ENCODE results near the gene TNF. TPM values are rescaled to one million over a fixed set of nuclear protein-coding genes. Genes with fewer than 3 reads are reported as not detected.

TNF gene
- total and polyA plus RNA-seq, 2 donors (not counting 1 experiment from before 2014, with no cell fraction given): not detected

DNA sequence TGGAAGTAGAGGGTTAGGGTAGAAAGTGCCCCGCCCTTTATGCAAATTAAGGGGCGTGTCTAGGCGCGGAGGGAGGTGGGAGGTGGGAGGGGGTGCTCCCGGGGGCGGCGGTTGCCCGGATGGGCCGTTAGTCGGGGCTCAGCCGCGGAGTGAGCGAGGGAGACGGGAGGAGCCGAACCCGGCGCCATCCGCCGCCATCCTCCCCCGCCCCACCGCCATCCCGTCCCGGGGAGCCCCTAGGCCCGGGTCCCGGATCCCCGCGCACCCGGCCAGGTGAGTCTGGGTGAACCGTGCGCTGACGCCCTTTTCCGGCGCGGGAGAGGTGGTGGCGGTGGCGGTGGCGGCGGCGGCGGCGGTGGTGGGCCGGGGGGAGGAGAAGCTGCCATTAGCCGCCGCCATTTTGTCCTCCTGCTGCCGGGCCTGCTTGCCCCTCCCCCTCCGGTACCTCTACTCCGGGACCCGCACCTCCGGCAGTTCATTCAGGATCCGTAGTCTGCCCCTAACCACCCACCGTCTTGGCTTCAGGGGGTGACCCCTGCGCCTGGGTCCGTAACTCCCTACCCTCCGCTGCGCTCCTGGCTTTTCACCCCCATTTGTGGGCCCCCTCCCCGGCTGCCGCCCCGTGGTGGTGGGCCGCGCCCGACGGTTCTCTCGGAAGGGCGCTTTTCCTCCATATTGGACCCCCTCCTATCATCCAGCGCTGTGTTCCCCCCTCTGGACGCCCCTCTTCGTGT, 45.4 kb downstream of the TNF start, which contains the start of gene PRRC2A:
PRRC2A (plus strand) TSS at position 130 of the 734 bp plus-strand sequence. CDS start 2,075 bp downstream, outside the sequence.
- H3K79me2 ChIP-seq (ENCODE audit: control insufficient read depth, insufficient read depth, low read length): peaks cover 46% of the 10 kb centered on the region
- no peaks in the 10 kb centered on the region for H3K27me3 ChIP-seq (ENCODE audit: control insufficient read depth, insufficient read depth, low read length)
- peaks cover 2% of the 10 kb centered on the region for H3K4me1 ChIP-seq (ENCODE audit: control insufficient read depth, extremely low read depth, insufficient read depth, low read length)
- H4K20me1 ChIP-seq (ENCODE audit: control insufficient read depth, extremely low read depth, insufficient read depth, low read length): no peaks in the 10 kb centered on the region
- TF ChIP-seq, protein P1, sequence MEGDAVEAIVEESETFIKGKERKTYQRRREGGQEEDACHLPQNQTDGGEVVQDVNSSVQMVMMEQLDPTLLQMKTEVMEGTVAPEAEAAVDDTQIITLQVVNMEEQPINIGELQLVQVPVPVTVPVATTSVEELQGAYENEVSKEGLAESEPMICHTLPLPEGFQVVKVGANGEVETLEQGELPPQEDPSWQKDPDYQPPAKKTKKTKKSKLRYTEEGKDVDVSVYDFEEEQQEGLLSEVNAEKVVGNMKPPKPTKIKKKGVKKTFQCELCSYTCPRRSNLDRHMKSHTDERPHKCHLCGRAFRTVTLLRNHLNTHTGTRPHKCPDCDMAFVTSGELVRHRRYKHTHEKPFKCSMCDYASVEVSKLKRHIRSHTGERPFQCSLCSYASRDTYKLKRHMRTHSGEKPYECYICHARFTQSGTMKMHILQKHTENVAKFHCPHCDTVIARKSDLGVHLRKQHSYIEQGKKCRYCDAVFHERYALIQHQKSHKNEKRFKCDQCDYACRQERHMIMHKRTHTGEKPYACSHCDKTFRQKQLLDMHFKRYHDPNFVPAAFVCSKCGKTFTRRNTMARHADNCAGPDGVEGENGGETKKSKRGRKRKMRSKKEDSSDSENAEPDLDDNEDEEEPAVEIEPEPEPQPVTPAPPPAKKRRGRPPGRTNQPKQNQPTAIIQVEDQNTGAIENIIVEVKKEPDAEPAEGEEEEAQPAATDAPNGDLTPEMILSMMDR (conservative IDR thresholded peaks at IDR 0.05 in 1 of 2, IDR thresholded peaks at IDR 0.05 in 1 of 2; ENCODE audit: low read depth in 1 of 2, low read length in 2 of 2): no peak
- peak within 1 kb of the TSS; percentile 99 for H3K4me2 ChIP-seq (ENCODE audit: extremely low read depth, insufficient read depth, low read length)
- no peaks in the 10 kb centered on the region for H3K9me3 ChIP-seq (ENCODE audit: control insufficient read depth, insufficient read depth, low read depth, low read length)
- peak within 1 kb of the TSS; percentile 81 to 99 (median 92) for H3K4me3 ChIP-seq (replicated peaks in 1 of 4; ENCODE audit: control extremely low read depth in 1 of 4, insufficient read depth in 1 of 4, low read depth in 3 of 4, low read length in 4 of 4)
- peak within 1 kb of the TSS; percentile 91 for H2AFZ ChIP-seq (ENCODE audit: low read length)
- H3K36me3 ChIP-seq (ENCODE audit: control insufficient read depth, insufficient read depth, low read length): peaks cover 16% of the 10 kb centered on the region
- peak in 1 of 2 donors; percentile 68 for DNase-seq (ENCODE audit: low read depth in 2 of 2)
- H3K9ac ChIP-seq (ENCODE audit: insufficient read depth, low read length): peak within 1 kb of the TSS; percentile 95
- peak within 1 kb of the TSS; percentile 100 for H3K27ac ChIP-seq (ENCODE audit: insufficient read depth, low read length)

DNA sequence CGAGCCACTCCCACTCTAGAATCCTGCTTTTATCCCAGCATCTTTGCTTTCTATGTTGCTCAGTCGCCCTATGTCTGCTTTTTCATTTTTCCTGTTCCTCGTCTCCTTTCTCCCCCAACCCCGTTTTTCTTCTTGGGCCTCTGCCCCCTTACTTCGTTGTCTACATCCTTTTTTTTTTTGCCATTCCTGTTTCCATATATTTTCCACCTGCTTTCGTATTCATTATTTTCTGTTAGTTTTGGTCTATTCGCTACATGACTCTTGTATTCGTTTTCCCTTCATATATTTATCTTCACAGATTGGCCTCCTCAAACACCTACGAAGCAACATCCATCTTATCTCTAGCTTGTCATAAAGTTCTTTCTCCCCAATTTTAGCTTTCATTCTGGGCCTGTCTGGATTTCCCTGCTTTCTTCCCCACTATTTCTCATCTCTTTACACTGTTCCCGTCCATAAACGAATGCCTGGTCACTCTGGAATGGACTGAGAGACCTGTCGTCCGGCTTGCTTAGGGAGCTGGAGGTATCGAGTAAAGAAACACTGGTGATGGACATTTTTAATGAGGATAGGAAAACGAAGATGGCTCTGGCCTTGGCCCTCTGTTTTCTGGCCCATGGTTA, 46.1 kb downstream of the TNF start:
- DNase-seq (ENCODE audit: low read depth in 2 of 2): no peak
- Histone ChIP-seq H3K4me1 (ENCODE audit: control insufficient read depth, extremely low read depth, insufficient read depth, low read length) (peaks cover 2% of the 10 kb centered on the region), H3K79me2 (ENCODE audit: control insufficient read depth, insufficient read depth, low read length) (peaks cover 51% of the 10 kb centered on the region), H3K9me3 (ENCODE audit: control insufficient read depth, insufficient read depth, low read depth, low read length) (no peaks in the 10 kb centered on the region), H3K27ac (ENCODE audit: insufficient read depth, low read length) (peak overlapping the region; percentile 100), H2AFZ (ENCODE audit: low read length) (no peak overlapping the region), H4K20me1 (ENCODE audit: control insufficient read depth, extremely low read depth, insufficient read depth, low read length) (no peaks in the 10 kb centered on the region), H3K27me3 (ENCODE audit: control insufficient read depth, insufficient read depth, low read length) (no peaks in the 10 kb centered on the region), H3K36me3 (ENCODE audit: control insufficient read depth, insufficient read depth, low read length) (peaks cover 19% of the 10 kb centered on the region), H3K4me2 (ENCODE audit: extremely low read depth, insufficient read depth, low read length) (peak overlapping the region; percentile 99), H3K4me3 (replicated peaks in 1 of 4; ENCODE audit: control extremely low read depth in 1 of 4, insufficient read depth in 1 of 4, low read depth in 3 of 4, low read length in 4 of 4) (peak overlapping the region; percentile 75 to 99 (median 92)), H3K9ac (ENCODE audit: insufficient read depth, low read length) (peak overlapping the region; percentile 95)
- TF ChIP-seq, protein P1 (conservative IDR thresholded peaks at IDR 0.05 in 1 of 2, IDR thresholded peaks at IDR 0.05 in 1 of 2; ENCODE audit: low read depth in 1 of 2, low read length in 2 of 2): no peak
- TF ChIP-seq EZH2 (IDR thresholded peaks at IDR 0.05; ENCODE audit: low read length, missing control alignments): no peak

DNA sequence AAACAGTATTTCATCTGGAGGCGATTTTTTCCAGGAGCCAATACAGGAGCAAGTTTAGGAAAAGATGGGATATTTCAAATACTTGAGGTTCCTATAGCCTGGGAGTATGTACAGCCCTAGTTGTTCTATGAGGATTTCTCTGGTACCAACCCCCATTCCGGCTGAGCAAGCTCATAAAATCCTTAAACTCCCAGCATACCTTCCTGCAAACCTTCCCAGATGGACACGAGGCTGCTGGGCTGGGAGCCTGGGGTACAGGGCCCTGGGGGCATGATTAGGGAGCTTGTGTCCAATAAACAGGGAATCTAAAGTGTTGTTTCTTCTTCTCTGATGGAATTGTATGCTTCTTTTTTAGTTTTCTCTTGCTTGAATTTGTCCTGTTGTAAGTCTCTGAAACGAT, 46.6 kb downstream of the TNF start:
- Histone ChIP-seq H3K9me3 (ENCODE audit: control insufficient read depth, insufficient read depth, low read depth, low read length) (no peaks in the 10 kb centered on the region), H3K27ac (ENCODE audit: insufficient read depth, low read length) (peak overlapping the region; percentile 100), H3K4me2 (ENCODE audit: extremely low read depth, insufficient read depth, low read length) (peak overlapping the region; percentile 99), H3K36me3 (ENCODE audit: control insufficient read depth, insufficient read depth, low read length) (peaks cover 21% of the 10 kb centered on the region), H3K79me2 (ENCODE audit: control insufficient read depth, insufficient read depth, low read length) (peaks cover 51% of the 10 kb centered on the region), H3K27me3 (ENCODE audit: control insufficient read depth, insufficient read depth, low read length) (no peaks in the 10 kb centered on the region), H3K4me3 (replicated peaks in 1 of 4; ENCODE audit: control extremely low read depth in 1 of 4, insufficient read depth in 1 of 4, low read depth in 3 of 4, low read length in 4 of 4) (peak overlapping the region; percentile 75 to 99 (median 92)), H4K20me1 (ENCODE audit: control insufficient read depth, extremely low read depth, insufficient read depth, low read length) (no peaks in the 10 kb centered on the region), H3K9ac (ENCODE audit: insufficient read depth, low read length) (peak overlapping the region; percentile 95), H3K4me1 (ENCODE audit: control insufficient read depth, extremely low read depth, insufficient read depth, low read length) (peaks cover 2% of the 10 kb centered on the region), H2AFZ (ENCODE audit: low read length) (no peak overlapping the region)
- TF ChIP-seq, protein P1 (conservative IDR thresholded peaks at IDR 0.05 in 1 of 2, IDR thresholded peaks at IDR 0.05 in 1 of 2; ENCODE audit: low read depth in 1 of 2, low read length in 2 of 2): no peak
- TF ChIP-seq EZH2 (IDR thresholded peaks at IDR 0.05; ENCODE audit: low read length, missing control alignments): no peak
- DNase-seq (ENCODE audit: low read depth in 2 of 2): no peak

All from fibroblast of lung (primary cell).